Measurements from ENCODE around the gene RANBP6.

Gene RANBP6

GRCh38 chr9:6006749-6007057, 8.7 kb downstream of the RANBP6 start:
- FAIRE-seq (peak; percentile 32), DNase-seq (ENCODE audit: insufficient read length, low spot score) (no peak)
- TF ChIP-seq, protein P1, sequence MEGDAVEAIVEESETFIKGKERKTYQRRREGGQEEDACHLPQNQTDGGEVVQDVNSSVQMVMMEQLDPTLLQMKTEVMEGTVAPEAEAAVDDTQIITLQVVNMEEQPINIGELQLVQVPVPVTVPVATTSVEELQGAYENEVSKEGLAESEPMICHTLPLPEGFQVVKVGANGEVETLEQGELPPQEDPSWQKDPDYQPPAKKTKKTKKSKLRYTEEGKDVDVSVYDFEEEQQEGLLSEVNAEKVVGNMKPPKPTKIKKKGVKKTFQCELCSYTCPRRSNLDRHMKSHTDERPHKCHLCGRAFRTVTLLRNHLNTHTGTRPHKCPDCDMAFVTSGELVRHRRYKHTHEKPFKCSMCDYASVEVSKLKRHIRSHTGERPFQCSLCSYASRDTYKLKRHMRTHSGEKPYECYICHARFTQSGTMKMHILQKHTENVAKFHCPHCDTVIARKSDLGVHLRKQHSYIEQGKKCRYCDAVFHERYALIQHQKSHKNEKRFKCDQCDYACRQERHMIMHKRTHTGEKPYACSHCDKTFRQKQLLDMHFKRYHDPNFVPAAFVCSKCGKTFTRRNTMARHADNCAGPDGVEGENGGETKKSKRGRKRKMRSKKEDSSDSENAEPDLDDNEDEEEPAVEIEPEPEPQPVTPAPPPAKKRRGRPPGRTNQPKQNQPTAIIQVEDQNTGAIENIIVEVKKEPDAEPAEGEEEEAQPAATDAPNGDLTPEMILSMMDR (IDR thresholded peaks at IDR 0.05; ENCODE audit: insufficient read depth, missing control alignments) = no peak

DNA sequence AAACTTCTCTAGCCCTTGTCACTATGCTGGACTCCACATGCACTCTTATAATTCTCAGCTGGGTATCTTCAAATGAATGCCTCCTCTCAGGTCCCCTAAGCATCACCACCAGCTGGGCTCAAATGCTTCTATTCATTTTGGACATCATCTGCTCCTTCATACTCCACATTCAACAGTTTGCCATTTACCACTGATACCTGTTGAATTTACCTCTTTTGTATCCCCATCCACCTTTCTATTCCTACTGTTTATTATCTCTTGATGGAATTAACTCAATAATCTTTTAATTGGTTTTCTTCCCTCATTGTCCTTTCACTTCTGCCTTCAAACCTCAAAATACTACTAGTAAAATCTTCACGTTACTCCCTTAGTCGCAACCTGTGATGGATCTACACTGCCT, 14.5 kb downstream of the RANBP6 start:
- DNase-seq (ENCODE audit: insufficient read length, low spot score) (no peak), FAIRE-seq (no peak)
- TF ChIP-seq, protein P1 (IDR thresholded peaks at IDR 0.05; ENCODE audit: insufficient read depth, missing control alignments) = no peak

- TF ChIP-seq, protein P1 (IDR thresholded peaks at IDR 0.05; ENCODE audit: insufficient read depth, missing control alignments) = no peak
- no peak for FAIRE-seq
- no peak for DNase-seq (ENCODE audit: insufficient read length, low spot score)
Observed at GRCh38 chr9:5999443-6000101, 15.9 kb downstream of the RANBP6 start.

DNA sequence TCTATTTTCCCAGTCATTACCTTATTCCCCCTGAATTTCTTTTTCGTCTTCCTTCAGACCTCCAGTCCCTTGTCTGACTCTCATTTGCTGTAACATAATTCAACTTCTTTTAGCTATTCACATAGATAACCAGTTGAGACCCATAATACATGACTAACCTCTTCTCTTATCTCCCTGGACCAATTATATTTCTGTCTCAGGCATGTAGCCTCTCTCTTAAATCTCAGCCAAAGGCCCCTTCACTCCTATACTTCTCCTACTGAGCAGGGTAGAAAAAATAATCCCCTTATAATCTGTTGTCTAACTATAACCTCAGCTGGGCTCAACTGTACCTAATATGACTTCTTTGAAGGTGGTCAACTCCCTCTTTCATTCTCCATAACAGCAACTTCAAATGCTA, 20.9 kb downstream of the RANBP6 start:
- no peak for FAIRE-seq
- TF ChIP-seq, protein P1 (IDR thresholded peaks at IDR 0.05; ENCODE audit: insufficient read depth, missing control alignments) = no peak
- DNase-seq (ENCODE audit: insufficient read length, low spot score) = no peak

- DNase-seq (ENCODE audit: insufficient read length, low spot score) = no peak
- no peak for FAIRE-seq
- TF ChIP-seq, protein P1 (IDR thresholded peaks at IDR 0.05; ENCODE audit: insufficient read depth, missing control alignments) = no peak
Observed at GRCh38 chr9:5988265-5988664, 27.2 kb downstream of the RANBP6 start.

GRCh38 chr9:5983042-5983441, 32.4 kb downstream of the RANBP6 start:
- FAIRE-seq = no peak
- DNase-seq (ENCODE audit: insufficient read length, low spot score) = no peak
- TF ChIP-seq, protein P1 (IDR thresholded peaks at IDR 0.05; ENCODE audit: insufficient read depth, missing control alignments) = no peak

- DNase-seq (ENCODE audit: insufficient read length, low spot score) (no peak), FAIRE-seq (no peak)
- TF ChIP-seq, protein P1 (IDR thresholded peaks at IDR 0.05; ENCODE audit: insufficient read depth, missing control alignments) = no peak
Observed at GRCh38 chr9:5982317-5982716, 33.1 kb downstream of the RANBP6 start.
